ENCODE measurements around the gene ZDHHC13.

ZDHHC13 gene, protein sequence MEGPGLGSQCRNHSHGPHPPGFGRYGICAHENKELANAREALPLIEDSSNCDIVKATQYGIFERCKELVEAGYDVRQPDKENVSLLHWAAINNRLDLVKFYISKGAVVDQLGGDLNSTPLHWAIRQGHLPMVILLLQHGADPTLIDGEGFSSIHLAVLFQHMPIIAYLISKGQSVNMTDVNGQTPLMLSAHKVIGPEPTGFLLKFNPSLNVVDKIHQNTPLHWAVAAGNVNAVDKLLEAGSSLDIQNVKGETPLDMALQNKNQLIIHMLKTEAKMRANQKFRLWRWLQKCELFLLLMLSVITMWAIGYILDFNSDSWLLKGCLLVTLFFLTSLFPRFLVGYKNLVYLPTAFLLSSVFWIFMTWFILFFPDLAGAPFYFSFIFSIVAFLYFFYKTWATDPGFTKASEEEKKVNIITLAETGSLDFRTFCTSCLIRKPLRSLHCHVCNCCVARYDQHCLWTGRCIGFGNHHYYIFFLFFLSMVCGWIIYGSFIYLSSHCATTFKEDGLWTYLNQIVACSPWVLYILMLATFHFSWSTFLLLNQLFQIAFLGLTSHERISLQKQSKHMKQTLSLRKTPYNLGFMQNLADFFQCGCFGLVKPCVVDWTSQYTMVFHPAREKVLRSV

DNA sequence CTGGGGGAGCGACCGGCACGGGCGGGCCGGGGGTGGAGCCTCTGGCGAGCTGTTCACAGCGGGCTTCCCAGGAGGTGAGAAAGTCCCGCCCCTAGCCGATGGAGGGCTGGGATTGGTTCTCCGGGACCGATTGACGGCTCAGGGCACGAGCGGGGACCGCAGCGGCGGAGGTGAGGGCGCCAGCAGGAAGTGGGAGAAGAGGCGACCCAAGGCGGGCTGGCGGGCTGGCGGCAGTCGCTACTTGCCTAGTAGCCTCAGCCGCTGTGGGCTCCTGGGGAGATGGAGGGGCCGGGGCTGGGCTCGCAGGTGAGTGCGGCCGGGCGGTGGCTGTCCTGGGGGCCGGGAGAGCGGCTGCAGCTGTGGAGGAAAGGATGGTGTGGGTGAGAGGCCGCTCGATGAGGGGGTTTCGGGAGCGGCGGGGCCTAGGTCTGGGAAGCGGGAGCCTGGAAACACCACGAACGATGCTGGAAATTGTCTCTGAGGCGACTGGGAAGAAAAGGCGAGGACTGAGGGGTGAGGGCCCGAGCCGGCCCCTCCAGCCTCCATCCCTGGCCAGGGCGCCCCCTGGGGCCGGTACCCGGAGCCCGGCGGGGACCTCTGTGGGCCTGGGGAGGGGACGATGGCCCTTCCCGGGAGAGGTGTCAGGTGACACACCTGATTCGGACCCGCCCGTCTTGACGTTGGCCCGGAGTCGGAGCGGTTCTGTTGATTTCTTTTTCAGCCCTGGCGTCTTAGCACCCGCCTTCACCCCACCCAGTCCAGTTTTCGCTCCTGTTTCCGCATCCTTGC, at the start of gene ZDHHC13:
TSS of gene ZDHHC13 (plus strand) at position 198 of the 789 bp plus-strand sequence. CDS start at position 280, 82 bp downstream.
- TF ChIP-seq, protein P1, sequence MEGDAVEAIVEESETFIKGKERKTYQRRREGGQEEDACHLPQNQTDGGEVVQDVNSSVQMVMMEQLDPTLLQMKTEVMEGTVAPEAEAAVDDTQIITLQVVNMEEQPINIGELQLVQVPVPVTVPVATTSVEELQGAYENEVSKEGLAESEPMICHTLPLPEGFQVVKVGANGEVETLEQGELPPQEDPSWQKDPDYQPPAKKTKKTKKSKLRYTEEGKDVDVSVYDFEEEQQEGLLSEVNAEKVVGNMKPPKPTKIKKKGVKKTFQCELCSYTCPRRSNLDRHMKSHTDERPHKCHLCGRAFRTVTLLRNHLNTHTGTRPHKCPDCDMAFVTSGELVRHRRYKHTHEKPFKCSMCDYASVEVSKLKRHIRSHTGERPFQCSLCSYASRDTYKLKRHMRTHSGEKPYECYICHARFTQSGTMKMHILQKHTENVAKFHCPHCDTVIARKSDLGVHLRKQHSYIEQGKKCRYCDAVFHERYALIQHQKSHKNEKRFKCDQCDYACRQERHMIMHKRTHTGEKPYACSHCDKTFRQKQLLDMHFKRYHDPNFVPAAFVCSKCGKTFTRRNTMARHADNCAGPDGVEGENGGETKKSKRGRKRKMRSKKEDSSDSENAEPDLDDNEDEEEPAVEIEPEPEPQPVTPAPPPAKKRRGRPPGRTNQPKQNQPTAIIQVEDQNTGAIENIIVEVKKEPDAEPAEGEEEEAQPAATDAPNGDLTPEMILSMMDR (IDR thresholded peaks at IDR 0.05): peak; percentile 52; the same call in 1 of the 2 replicates

DNA sequence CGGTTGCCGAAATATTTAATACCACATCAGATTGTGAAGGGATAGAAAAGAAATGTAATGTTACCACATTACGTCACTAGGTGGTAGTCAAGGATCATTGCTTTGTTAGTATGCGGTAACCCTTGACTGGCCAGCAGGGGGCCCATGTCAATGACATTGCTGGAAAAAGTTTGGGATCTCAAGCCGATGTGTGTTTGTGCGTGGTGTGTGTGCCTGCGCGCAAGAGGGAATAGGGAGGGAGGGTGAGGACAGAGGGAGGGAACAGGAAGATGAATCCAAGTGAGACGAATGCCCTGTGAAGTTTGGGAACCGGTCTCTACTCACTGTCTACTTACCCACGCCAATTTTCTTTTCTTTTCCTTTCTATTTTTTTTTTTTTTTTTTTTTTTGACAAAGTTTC, 45.7 kb upstream of the ZDHHC13 start:
- TF ChIP-seq, protein P1 (IDR thresholded peaks at IDR 0.05): peak; percentile 99

DNA sequence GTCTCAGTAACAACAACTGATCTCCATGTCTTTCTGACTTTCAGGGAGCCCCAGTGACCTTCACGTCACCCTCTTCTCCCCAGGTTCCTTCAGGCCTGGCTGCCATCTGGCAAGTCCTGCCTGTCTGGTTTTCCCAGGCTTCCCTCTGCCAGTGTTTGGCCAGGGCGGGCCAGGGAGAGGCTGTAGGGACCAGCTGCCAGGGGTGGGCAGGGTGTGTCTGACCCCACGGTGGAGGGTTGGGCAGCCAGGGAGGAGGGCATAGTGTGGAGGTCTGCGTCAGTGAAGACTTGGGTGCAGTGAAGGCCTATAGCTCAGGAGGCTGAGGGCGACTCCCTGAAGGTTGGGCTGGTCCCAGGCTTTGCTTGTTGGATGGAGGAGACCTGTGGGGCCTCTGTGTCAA, 44.5 kb upstream of the ZDHHC13 start:
- TF ChIP-seq, protein P1 (IDR thresholded peaks at IDR 0.05): no peak

DNA sequence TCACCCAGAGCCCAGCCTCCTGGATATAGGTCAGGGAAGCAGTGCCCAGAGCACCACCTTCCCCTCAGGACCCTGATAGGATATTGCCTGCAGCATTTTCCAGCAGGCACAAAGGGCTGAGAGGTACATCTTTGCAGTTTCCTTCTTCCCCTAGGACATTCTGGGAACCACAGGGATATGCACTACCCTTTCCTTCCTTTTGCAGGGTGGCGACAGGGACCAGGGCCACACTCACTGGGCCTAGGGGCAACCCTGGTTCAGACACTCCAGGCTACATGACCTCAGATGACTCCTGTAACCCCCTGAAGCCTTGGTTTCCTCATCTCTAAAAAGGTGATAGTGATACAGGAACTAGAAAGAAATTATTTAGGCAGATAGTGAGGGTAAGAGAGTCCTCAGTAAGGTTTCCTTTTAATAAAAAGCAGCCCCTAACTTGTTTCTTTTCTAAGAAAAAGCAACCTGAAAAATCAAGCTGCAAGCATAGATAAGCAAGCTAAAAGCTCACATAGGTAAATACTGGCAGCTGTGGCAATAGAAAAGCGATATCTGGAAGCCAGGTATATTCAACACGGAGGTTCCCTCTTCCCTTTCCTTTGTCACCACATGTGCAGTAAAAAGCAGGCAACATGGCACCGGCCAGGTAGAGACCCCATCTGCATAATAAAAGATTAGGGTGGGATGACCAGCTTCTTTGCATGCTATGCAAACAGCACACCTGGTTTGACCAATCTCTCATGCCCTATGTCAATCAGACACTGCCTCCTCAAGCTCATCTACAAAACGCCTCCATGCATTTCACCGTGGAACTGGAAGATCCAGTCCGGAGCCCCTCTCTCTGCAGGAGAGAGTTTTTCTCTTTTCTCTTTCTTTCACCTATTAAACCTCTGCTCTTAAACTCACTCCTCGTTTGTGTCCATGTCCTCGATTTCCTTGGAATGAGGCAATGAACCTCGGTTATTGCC, 43.2 kb upstream of the ZDHHC13 start:
- TF ChIP-seq, protein P1 (IDR thresholded peaks at IDR 0.05): no peak

DNA sequence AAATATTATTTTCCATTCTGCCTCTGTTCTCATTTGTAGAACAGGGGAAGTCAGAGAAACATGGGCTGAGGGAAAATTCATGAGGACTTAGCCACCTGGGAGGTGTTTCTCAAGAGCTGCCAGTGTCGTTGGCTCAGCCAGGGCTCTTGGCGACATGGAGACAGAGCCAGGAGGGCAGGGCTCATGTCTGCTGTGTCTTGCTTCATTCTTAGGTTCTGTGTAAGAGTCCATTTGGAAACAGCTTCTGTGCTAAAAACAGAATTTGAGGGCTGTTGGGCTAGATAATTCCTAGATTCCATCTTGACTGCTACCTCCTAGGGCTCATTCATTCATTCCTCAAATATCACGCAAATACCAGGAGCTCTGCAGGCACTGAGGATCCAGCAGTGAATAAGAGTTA, 41.3 kb upstream of the ZDHHC13 start:
- TF ChIP-seq, protein P1 (IDR thresholded peaks at IDR 0.05): no peak

DNA sequence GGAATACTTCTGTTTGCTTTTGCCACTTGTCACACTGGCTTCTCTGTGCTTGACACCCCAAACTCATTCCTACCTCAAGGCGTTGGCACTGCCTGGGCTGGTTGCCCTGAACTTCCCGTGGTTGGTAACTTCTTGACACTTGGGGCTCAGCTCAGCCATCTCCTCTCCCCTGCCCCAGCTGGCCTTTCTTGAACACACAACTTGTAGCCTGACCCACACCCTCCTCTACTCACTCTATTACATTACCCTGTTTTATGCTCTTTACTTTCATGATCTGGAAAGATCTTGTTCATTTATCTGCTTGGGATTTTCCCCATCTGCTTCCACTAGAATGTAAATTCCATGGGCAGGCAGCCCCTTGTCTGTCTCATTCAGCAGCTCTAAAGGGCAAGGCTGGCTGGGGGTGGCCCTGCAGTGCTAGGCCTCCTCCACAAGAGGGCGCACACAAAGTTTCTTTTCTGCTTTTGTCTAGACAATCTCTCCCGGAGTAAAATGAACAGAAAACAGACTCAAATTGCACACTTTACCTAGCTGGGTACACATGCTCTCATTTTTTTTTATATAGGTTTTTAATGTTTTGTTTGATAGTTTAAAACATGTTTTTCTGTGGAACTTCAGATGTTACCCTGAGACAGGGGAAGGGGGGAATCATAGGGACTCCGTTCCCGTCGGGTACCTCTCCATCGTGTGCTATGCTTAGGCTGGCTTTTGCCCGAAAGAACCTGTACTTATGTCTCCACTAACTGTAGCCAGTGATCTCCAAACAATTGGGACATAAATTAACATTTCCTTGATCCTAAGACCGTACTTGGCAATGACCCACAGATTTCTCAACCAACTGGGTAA, 40.0 kb upstream of the ZDHHC13 start:
- TF ChIP-seq, protein P1 (IDR thresholded peaks at IDR 0.05): peak; percentile 100
